ENCODE results near the gene ZDHHC1.
"Not testable (repeated sequence)": the region's sequence is repeated elsewhere in the genome, so short reads cannot be mapped to it uniquely, and the experiment has no call there.

Gene ZDHHC1

GRCh38 chr16:67432506-67432890 is 16.2 kb upstream of the ZDHHC1 start:
- H3K27ac ChIP-seq: no peak overlapping the region
- no peak for DNase-seq (ENCODE audit: low read depth, low spot score)

DNA sequence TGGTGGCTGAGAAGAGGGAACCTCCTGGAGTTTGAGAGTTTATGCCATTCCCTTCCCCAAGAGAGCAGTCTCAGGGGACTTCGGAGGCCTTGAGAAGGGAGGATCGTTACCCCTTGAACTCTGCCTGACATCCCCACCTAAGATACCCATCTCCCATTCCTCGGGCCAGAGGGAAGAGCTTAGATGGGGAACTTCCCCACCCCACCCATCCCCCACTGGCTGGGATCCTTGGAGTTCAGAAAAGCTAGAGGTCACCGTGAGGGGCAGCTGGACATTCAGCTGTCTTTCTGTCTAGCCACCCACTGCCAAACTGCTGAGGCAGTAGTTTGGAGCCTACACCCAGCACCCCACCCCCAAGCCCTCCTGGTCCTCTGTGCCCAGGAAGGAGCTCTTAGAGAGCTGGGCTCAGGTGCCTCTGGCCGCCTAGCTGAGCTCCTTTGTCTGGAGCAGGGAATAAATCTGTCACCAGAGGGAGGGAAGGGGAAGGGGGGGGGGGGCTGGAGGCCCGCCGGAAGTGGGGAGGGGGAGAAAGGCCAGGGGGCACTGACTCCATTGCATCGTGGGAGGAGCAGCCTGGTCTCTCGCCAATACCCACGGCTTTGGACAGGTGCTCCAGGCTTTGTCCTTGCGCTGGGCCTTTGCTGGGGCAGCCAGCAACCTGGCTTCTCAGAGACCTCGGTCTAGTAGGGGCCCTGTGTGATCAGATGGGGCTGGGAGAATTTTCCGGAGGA is 15.7 kb upstream of the ZDHHC1 start:
- H3K27ac ChIP-seq: no peak overlapping the region
- DNase-seq (ENCODE audit: low read depth, low spot score): no peak

DNA sequence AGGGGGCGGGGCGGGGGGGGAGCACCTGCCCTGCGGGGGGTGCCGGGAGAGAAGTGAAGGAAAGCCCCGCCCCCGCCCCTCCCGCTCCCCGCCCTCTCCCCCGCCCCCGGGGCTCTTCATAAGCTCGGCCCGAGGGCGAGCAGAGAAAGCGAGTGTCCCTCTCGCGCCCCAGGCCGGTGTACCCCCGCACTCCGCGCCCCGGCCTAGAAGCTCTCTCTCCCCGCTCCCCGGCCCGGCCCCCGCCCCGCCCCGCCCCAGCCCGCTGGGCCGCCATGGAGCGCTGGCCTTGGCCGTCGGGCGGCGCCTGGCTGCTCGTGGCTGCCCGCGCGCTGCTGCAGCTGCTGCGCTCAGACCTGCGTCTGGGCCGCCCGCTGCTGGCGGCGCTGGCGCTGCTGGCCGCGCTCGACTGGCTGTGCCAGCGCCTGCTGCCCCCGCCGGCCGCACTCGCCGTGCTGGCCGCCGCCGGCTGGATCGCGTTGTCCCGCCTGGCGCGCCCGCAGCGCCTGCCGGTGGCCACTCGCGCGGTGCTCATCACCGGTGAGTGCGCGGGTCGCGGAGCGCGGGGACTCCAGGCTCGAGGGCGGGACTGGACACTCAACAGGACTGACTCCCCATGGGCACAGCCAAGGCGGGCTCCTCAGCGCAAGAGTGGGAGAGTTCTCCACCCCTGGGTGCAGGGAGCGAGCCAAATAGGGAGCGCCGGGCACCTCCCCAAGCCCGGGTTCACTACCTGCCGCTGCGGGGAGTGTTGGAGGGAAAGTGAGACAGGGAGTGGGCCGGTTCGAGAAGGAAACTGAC is 14.9 kb upstream of the ZDHHC1 start, which contains the start of gene HSD11B2:
Gene HSD11B2 (plus strand): TSS at position 145 of the 798 bp plus-strand sequence. CDS start 128 bp downstream, at position 273.
- no peak for DNase-seq (ENCODE audit: low read depth, low spot score)
- H3K27ac ChIP-seq: no peak within 1 kb of the TSS

GRCh38 chr16:67430504-67430976 is 14.3 kb upstream of the ZDHHC1 start:
- H3K27ac ChIP-seq: no peak overlapping the region
- DNase-seq (ENCODE audit: low read depth, low spot score): no peak

DNA sequence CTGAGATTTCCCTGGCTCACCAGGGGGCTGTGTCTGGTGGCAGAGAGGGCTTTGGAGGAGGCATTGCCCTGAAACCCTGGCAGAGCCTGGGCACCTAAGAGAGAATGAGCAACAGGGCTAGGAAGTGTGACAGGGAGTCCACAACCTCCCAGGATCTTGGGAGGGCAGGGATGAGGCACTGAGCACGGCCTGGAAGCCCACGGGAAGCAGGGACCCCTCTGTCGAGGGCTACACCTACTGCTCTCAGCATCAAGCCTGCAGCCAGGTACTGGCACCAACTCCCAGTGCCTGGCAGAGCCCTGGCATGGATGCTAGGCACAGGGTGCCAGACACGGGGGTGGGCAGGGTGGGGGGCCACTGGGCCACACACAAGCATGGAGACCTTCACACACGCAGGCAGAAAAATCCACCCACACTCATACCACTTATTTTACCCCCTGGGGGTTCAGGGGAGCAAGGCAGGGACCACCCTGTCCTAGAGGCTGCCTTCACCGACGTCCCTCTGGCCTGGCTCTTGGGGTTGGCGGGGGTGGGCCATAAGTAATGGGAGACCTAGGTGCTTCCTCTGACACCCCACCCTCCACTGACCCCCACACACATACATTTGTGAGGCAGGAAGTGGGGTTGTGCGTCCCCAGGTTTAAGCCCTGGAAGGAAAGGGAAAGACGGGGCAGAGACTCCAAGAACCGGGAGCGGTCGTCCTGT is 13.7 kb upstream of the ZDHHC1 start:
- no peak for DNase-seq (ENCODE audit: low read depth, low spot score)
- H3K27ac ChIP-seq: no peak overlapping the region

- DNase-seq (ENCODE audit: low read depth, low spot score): no peak
- H3K27ac ChIP-seq: no peak overlapping the region
Observed at GRCh38 chr16:67429053-67429798, 12.9 kb upstream of the ZDHHC1 start.

GRCh38 chr16:67428146-67428731 is 12.0 kb upstream of the ZDHHC1 start:
- no peak overlapping the region for H3K27ac ChIP-seq
- DNase-seq (ENCODE audit: low read depth, low spot score): no peak

DNA sequence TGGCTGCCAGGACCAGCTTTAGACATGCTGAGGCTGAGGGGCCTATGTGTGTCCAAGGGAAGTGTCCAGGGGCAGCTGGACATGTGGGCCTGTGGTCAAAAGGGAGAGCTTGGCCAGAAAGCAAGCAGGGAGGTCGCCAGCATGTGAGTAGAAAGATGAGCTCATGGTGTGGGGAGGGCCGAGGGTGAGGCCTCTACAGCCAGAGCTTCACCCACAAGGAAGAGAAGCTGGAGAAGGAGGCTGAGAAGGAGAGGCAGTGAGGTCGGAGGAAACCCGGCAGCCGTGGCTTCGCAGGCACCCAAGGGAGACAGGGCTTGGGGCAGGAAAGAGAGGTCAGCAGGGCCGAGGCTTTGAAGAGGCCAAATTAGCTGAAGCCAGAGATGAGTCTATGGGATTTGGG is 10.7 kb upstream of the ZDHHC1 start:
- DNase-seq (ENCODE audit: low read depth, low spot score): no peak
- H3K27ac ChIP-seq: no peak overlapping the region

- H3K27ac ChIP-seq: no peak overlapping the region
- DNase-seq (ENCODE audit: low read depth, low spot score): no peak
Observed at GRCh38 chr16:67426022-67426421, 9.7 kb upstream of the ZDHHC1 start.

DNA sequence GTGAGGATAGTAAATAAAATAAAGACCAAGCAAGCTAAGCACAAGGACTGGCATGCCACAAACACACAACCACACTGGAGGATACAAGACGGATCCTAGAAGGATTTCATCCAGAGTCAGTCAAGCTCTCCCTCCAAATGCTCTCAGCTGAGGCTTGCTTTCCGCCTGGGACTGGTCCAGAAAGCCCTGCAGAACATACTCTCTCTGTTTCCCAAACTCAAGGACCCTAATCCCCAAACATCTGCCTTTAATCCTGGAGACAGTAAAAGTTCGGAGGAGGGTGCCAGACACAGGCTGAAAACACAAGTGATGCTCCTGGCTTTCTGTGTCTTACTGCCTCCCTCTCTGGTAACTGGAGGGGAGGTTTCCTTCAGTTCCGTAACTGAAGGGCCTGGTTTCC is 9.3 kb upstream of the ZDHHC1 start:
- no peak for DNase-seq (ENCODE audit: low read depth, low spot score)
- H3K27ac ChIP-seq: no peak overlapping the region

- H3K27ac ChIP-seq: no peak overlapping the region
- DNase-seq (ENCODE audit: low read depth, low spot score): no peak
Observed at GRCh38 chr16:67425061-67425460, 8.8 kb upstream of the ZDHHC1 start.

DNA sequence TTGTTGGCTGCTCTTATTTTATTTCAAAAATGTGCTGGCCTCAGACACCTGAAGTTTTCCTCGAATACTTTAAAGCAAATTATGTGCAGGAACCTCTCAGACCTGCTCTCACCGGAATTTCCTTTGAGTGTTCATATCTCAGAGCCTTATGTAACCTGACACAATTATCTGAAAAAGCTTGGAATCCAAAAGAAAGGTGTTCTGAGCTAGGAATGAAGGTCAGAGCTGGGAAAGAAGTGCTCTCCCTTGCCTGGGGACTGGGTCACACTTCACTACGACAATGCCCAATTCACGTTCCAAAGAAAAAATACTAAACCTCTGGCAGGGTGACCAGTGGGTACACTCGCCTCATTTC is 8.0 kb upstream of the ZDHHC1 start:
- no peak for DNase-seq (ENCODE audit: low read depth, low spot score)

DNA sequence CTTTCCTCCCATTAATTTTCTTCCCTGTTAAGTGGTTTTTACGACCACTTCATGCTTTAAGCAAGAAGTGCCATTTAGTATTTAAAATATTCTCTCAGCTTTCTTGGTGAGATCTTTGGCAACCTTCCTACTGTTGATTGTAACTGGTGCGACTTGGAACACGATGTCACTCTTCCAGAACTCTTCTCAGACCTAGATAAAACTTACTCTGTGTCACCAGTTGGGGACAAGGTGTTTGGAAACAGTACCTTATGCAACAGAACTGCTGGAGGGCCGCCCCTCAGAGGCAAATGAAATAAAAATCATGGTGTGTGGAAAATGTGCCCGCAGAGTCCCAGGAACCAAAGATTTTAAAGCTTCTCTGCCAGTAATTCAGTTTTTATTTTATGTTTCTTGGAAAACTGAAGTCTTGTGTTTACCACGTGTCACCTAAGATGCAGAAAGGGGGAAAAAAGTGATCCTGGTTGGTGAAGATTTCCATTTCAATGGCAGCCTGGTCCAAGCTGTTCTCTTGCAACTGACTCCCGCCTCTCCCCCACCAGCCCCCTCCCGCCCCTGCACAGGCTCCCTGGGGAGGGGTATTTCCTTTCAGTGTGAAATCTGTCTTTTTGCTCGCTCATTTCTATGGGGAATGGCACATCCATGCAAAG is 7.5 kb upstream of the ZDHHC1 start:
- DNase-seq (ENCODE audit: low read depth, low spot score): no peak
- H3K27ac ChIP-seq: no peak overlapping the region

More for the DNA sequence above, 8.0 kb upstream of the ZDHHC1 start:
- H3K27ac ChIP-seq: no peak overlapping the region

DNA sequence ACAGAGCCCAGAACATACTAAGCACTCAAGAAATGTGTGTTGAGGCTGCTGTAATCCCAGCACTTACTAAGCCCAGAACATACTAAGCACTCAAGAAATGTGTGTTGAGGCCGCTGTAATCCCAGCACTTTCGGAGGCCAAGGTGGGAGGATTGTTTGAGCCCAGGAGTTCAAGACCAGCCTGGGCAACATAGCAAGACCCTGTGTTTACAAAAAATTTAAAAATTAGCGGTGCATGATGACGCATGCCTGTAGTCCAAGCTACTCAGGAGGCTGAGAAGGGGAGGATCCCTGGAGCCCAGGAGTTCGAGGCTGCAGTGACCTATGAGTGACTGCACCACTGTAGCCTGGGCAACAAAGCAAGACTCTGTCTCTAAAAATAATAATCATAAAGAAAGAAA is 6.7 kb upstream of the ZDHHC1 start:
- no peak overlapping the region for H3K27ac ChIP-seq
- DNase-seq (ENCODE audit: low read depth, low spot score): no peak

DNA sequence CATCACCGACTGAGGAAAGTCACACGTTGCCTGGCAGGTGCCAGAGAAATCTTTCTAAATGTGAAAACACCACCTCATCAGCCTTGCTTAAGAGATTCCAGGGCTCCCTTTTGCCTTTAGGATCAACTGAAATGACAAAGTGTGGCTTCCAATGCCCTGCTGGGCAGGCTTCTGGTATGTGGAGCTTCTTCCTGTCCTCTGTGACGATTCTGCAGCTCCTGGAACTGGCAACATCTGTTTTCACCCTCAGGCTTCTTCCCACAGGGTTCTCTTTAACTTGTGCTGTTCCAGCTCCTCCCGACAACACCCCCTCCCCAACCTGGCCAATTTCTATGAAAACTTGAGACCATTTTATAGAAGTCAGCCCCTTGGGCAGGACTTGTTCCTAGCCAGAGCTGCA is 4.8 kb upstream of the ZDHHC1 start:
- no peak for DNase-seq (ENCODE audit: low read depth, low spot score)
- no peak overlapping the region for H3K27ac ChIP-seq

- no peak for DNase-seq (ENCODE audit: low read depth, low spot score)
- H3K27ac ChIP-seq: no peak overlapping the region
Observed at GRCh38 chr16:67419931-67420330, 3.7 kb upstream of the ZDHHC1 start.

- DNase-seq (ENCODE audit: low read depth, low spot score): no peak
- no peak overlapping the region for H3K27ac ChIP-seq
Observed at GRCh38 chr16:67419502-67419901, 3.2 kb upstream of the ZDHHC1 start.

DNA sequence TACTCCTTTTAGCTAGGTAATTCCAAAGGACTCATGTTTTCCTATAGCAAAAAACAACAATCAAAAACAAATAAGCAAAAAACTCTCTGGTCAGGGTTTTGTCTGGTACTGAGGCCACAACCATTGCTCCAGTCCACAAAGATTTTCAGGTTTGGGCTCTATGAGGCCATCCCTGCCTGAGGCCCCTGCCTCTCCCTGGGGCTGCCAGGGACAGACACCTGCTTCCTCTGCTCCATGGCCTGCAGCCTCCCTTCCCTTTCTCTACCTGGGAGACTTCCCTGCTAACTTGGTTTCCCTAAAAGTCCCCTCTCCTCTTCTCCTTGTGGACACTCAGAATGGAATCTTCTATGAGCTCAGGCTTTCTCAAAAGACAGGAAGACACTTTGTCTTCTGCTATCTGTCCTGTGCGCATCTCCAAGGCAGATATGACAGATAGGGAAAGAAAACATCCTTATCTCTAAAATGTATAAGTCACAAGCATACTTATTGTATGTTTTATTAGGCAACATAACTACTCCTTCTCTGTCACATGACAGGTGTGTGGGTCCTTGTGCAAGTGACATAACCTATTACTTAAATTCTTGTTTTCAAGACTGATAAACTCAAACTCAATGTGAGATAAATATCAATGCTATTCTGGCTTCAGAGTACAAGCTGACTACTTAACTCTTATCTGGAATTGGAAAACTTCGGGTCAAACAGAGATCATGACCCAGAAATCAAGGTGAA is 1.2 kb upstream of the ZDHHC1 start:
- no peak for DNase-seq (ENCODE audit: low read depth, low spot score)
- no peak overlapping the region for H3K27ac ChIP-seq

GRCh38 chr16:67415421-67415820 is 856 bp downstream of the ZDHHC1 start:
- not testable (repeated sequence) for DNase-seq (ENCODE audit: low read depth, low spot score)
- peak overlapping the region; percentile 50 for H3K27ac ChIP-seq

Data from epithelial cell of prostate (primary cell).